NCI-H2107 treated with DMSO at 0.1 percent for 48 hours (cell line): ENCODE data around the gene L1CAM.

Experiments
- DNase-seq: peaks from one replicate; lab custom pipeline; 2025; ENCODE audit not compliant: unreplicated experiment; lab: John Stamatoyannopoulos, UW

The L1CAM gene

GRCh38 chrX:153812220-153812619, 73.8 kb downstream of the L1CAM start:
- DNase-seq = no peak
